Occipital lobe (tissue), 2 donors: ENCODE results near the gene SATB2. TPM values are rescaled to one million over a fixed set of nuclear protein-coding genes. Genes with fewer than 3 reads are reported as not detected.

Experiments
- DNase-seq: peaks from one replicate; lab custom pipeline; 2025; lab: John Stamatoyannopoulos, UW
- total RNA-seq: library from RNA; depleted of rRNA; stranded (reverse); fragments of >200 nt; gene quantifications from one replicate; pipeline ENCODE4 v1.2.3, GENCODE V29; 2014

The SATB2 gene
- total RNA-seq, 1 donor from 2014 or later: 532 TPM

- no peak for DNase-seq
Measured at GRCh38 chr2:199405241-199405640, 52.5 kb downstream of the SATB2 start.

- no peak for DNase-seq
Measured at GRCh38 chr2:199404841-199405240, 52.9 kb downstream of the SATB2 start.

GRCh38 chr2:199395311-199395710, 62.4 kb downstream of the SATB2 start:
- no peak for DNase-seq

- DNase-seq: no peak
Measured at GRCh38 chr2:199392363-199392762, 65.4 kb downstream of the SATB2 start.

GRCh38 chr2:199388728-199389268, 68.9 kb downstream of the SATB2 start:
- DNase-seq: no peak

GRCh38 chr2:199384043-199384442, 73.7 kb downstream of the SATB2 start:
- no peak for DNase-seq

GRCh38 chr2:199383021-199383420, 74.7 kb downstream of the SATB2 start:
- no peak for DNase-seq

- DNase-seq: no peak
Measured at GRCh38 chr2:199382091-199382490, 75.6 kb downstream of the SATB2 start.

GRCh38 chr2:199381531-199381930, 76.2 kb downstream of the SATB2 start:
- no peak for DNase-seq

GRCh38 chr2:199378948-199379650, 78.6 kb downstream of the SATB2 start:
- DNase-seq: no peak

GRCh38 chr2:199370150-199370780, 87.5 kb downstream of the SATB2 start:
- DNase-seq: no peak

GRCh38 chr2:199366406-199366805, 91.3 kb downstream of the SATB2 start:
- DNase-seq: no peak

- DNase-seq: no peak
Measured at GRCh38 chr2:199364153-199364552, 93.6 kb downstream of the SATB2 start.

GRCh38 chr2:199356412-199356811, 101.3 kb downstream of the SATB2 start:
- no peak for DNase-seq

- no peak for DNase-seq
Measured at GRCh38 chr2:199348871-199349270, 108.9 kb downstream of the SATB2 start.

- no peak for DNase-seq
Measured at GRCh38 chr2:199344012-199344411, 113.7 kb downstream of the SATB2 start.

GRCh38 chr2:199342334-199342733, 115.4 kb downstream of the SATB2 start:
- DNase-seq: no peak

- no peak for DNase-seq
Measured at GRCh38 chr2:199341123-199341522, 116.6 kb downstream of the SATB2 start.

GRCh38 chr2:199339891-199340605, 117.7 kb downstream of the SATB2 start:
- DNase-seq: no peak

GRCh38 chr2:199336546-199336945, 121.2 kb downstream of the SATB2 start:
- DNase-seq: no peak

- no peak for DNase-seq
Measured at GRCh38 chr2:199335502-199335901, 122.2 kb downstream of the SATB2 start.

GRCh38 chr2:199329466-199329865, 128.3 kb downstream of the SATB2 start:
- DNase-seq: no peak
